ENCODE data around the gene CCNL2. TPM values are rescaled to one million over a fixed set of nuclear protein-coding genes. Genes with fewer than 3 reads are reported as not detected.

The CCNL2 gene
- total and polyA plus RNA-seq, 2 of the 13 experiments (the other 11 are each of a cell fraction or from before 2014, with no cell fraction given) = 105 to 340 TPM

DNA sequence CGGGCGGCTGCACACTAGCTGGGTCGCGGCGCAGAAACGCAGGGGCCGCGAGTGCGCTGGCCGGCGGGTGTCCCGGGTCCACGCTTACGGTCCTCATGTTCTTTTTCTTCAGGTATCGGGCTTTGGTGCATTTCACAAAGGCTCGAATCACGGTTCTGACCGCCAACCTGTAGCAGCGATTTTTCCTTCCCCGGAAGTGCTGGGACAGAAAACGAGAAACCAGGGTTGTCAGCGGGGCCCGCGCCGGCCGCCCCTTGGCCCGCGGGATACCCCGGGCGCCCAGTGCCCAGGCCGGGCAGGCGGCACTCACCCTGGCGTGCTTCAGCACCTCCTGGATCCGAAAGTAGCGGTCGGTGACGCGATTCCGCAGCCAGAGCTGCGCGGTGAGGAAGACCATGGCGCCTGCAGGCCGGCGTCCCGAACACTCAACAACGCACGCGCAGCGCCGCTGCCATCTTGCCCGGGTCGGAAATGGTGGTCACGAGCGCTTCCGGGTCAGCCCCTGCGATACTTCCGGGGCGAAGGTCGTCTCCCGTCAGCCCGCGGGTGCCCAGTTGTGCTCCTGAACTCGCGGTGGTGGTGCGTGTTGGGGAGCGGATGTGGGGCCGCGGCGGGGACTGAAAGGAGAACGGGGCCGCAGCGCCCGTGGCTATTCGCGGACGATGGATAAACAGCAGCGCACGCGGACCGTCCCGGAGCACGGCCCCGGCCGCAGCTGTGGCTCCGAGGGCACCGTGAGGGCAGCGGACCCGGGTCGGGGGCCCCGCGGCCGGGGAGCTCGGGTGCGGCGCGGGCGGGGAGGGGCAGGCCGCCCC lies 7.9 kb upstream of the CCNL2 start, which contains the start of gene MRPL20 (continued):
- TF ChIP-seq, protein P1, sequence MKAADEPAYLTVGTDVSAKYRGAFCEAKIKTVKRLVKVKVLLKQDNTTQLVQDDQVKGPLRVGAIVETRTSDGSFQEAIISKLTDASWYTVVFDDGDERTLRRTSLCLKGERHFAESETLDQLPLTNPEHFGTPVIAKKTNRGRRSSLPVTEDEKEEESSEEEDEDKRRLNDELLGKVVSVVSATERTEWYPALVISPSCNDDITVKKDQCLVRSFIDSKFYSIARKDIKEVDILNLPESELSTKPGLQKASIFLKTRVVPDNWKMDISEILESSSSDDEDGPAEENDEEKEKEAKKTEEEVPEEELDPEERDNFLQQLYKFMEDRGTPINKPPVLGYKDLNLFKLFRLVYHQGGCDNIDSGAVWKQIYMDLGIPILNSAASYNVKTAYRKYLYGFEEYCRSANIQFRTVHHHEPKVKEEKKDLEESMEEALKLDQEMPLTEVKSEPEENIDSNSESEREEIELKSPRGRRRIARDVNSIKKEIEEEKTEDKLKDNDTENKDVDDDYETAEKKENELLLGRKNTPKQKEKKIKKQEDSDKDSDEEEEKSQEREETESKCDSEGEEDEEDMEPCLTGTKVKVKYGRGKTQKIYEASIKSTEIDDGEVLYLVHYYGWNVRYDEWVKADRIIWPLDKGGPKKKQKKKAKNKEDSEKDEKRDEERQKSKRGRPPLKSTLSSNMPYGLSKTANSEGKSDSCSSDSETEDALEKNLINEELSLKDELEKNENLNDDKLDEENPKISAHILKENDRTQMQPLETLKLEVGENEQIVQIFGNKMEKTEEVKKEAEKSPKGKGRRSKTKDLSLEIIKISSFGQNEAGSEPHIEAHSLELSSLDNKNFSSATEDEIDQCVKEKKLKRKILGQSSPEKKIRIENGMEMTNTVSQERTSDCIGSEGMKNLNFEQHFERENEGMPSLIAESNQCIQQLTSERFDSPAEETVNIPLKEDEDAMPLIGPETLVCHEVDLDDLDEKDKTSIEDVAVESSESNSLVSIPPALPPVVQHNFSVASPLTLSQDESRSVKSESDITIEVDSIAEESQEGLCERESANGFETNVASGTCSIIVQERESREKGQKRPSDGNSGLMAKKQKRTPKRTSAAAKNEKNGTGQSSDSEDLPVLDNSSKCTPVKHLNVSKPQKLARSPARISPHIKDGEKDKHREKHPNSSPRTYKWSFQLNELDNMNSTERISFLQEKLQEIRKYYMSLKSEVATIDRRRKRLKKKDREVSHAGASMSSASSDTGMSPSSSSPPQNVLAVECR (CRISPR knock-in tag; IDR thresholded peaks at IDR 0.05; ENCODE audit: borderline replicate concordance) = peak; percentile 95
- TF ChIP-seq BORCS8-MEF2B (CRISPR knock-in tag; IDR thresholded peaks at IDR 0.05) (peak; percentile 65; the same call in 1 of the 2 replicates), IRF1 (CRISPR knock-in tag; IDR thresholded peaks at IDR 0.05; ENCODE audit: low read depth) (peak; percentile 53; the same call in 1 of the 2 replicates), RXRA (CRISPR knock-in tag; IDR thresholded peaks at IDR 0.05) (peak; percentile 88), HOXA3 (CRISPR knock-in tag; IDR thresholded peaks at IDR 0.05) (peak; percentile 98), HOXA9 (CRISPR knock-in tag; IDR thresholded peaks at IDR 0.05; ENCODE audit: borderline replicate concordance) (peak; percentile 68; the same call in 1 of the 2 replicates), GZF1 (CRISPR knock-in tag; IDR thresholded peaks at IDR 0.05) (no peak), POLR2AphosphoS2 (IDR thresholded peaks at IDR 0.05; ENCODE audit: low read depth, low read length) (no peak), JUNB (CRISPR knock-in tag; IDR thresholded peaks at IDR 0.05; ENCODE audit: borderline replicate concordance) (peak; percentile 15; the same call in 1 of the 2 replicates), PREB (CRISPR knock-in tag; IDR thresholded peaks at IDR 0.05) (no peak), ZNF687 (CRISPR knock-in tag; IDR thresholded peaks at IDR 0.05) (peak; percentile 95), ZNF136 (CRISPR knock-in tag; IDR thresholded peaks at IDR 0.05; ENCODE audit: low read depth) (no peak; the same call in 1 of the 2 replicates)
